AG04449 (cell line): ENCODE results near the gene PDE10A.

Experiments used
- CTCF ChIA-PET: fragments of 350-600 bp; formaldehyde crosslinking; extraction: SDS; loops from one replicate; lab custom pipeline; 2021; ENCODE audit warnings: antibody characterized with exemption; lab: Yijun Ruan, JAX
- POLR2A ChIA-PET: fragments of 400-600, 350-600 bp; formaldehyde crosslinking; extraction: SDS; loops from one replicate; lab custom pipeline; 2020; ENCODE audit warnings: antibody characterized with exemption, inconsistent platforms; lab: Yijun Ruan, JAX
- DNase-seq: peaks from one replicate; pipeline ENCODE4 v3.0.0-alpha.2; 2010; ENCODE audit warnings: low read depth, low spot score
- H3K4me3 ChIP-seq: 2 replicates; pipeline ENCODE4 v1.5.1; 2011; ENCODE audit warnings: low read depth, mild to moderate bottlenecking, control low read depth, low read length
- CTCF ChIP-seq: IDR thresholded peaks from one replicate; pipeline ENCODE4 v1.5.1; 2011; ENCODE audit warnings: mild to moderate bottlenecking, moderate library complexity, low read length, control low read depth, inconsistent platforms; ENCODE audit not compliant: insufficient read depth; ENCODE audit errors: missing control alignments

Gene PDE10A

GRCh38 chr6:165488624-165489295 is 174.3 kb downstream of the PDE10A start:
- no peak for TF ChIP-seq CTCF
- ChIA-PET POLR2A (no interaction called here), CTCF (no interaction called here)
- no peak for DNase-seq
- H3K4me3 ChIP-seq, result no peak overlapping the region

- DNase-seq, result no peak
- POLR2A ChIA-PET, result no interaction called here
- H3K4me3 ChIP-seq, result no peak overlapping the region
- CTCF ChIA-PET, result no interaction called here
- no peak for TF ChIP-seq CTCF
Measured at GRCh38 chr6:165487950-165488349, 175.1 kb downstream of the PDE10A start.

GRCh38 chr6:165487347-165487746 is 175.7 kb downstream of the PDE10A start:
- no peak for DNase-seq
- ChIA-PET POLR2A (no interaction called here), CTCF (no interaction called here)
- TF ChIP-seq CTCF, result no peak
- no peak overlapping the region for H3K4me3 ChIP-seq

- ChIA-PET CTCF (no interaction called here), POLR2A (no interaction called here)
- TF ChIP-seq CTCF, result no peak
- H3K4me3 ChIP-seq, result no peak overlapping the region
- no peak for DNase-seq
Measured at GRCh38 chr6:165486183-165487137, 176.6 kb downstream of the PDE10A start.

- no peak for DNase-seq
- TF ChIP-seq CTCF, result no peak
- ChIA-PET CTCF (no interaction called here), POLR2A (no interaction called here)
- no peak overlapping the region for H3K4me3 ChIP-seq
Measured at GRCh38 chr6:165484178-165484889, 178.7 kb downstream of the PDE10A start.

- POLR2A ChIA-PET, result no interaction called here
- H3K4me3 ChIP-seq, result no peak overlapping the region
- CTCF ChIA-PET, result no interaction called here
- TF ChIP-seq CTCF, result no peak
- no peak for DNase-seq
Measured at GRCh38 chr6:165481921-165482320, 181.1 kb downstream of the PDE10A start.
